SK-N-SH (cell line): ENCODE results near the gene F8. TPM values are rescaled to one million over a fixed set of nuclear protein-coding genes. Genes with fewer than 3 reads are reported as not detected.

Experiments
- CTCF ChIA-PET: fragments of 300-600, 350-600 bp; formaldehyde crosslinking; extraction: SDS; loops from one replicate; lab custom pipeline; 2021; lab: Yijun Ruan, JAX
- POLR2A ChIA-PET: fragments of 350-600 bp; sonication (Branson Sonifier 250); formaldehyde crosslinking; extraction: SDS; loops from one replicate; lab custom pipeline; 2020; ENCODE audit warnings: antibody characterized with exemption, inconsistent platforms; lab: Yijun Ruan, JAX
- DNase-seq: peaks from one replicate; pipeline ENCODE4 v3.0.0; 2012
- H2AFZ ChIP-seq: fragments of 200-600 bp; sonication (generic); 2 replicates; pipeline ENCODE4 v1.8.1; 2016; ENCODE audit warnings: antibody characterized with exemption, mild to moderate bottlenecking, low read depth
- H3F3A ChIP-seq: fragments of 200-600 bp; sonication (generic); replicated peaks from 2 replicates; pipeline ENCODE3; 2016; ENCODE audit warnings: antibody characterized with exemption, mild to moderate bottlenecking; ENCODE audit not compliant: insufficient read depth
- H3K27ac ChIP-seq, 2 experiments: fragments of 200-500 bp in 1 of 2; fragments of 200-600 bp in 1 of 2; sonication (Bioruptor generic) in 1 of 2; sonication (generic), shearing (Covaris generic) in 1 of 2; 2 replicates each; pipeline versions ENCODE4 v1.5.1 to v1.6.1; 2014 to 2016; ENCODE audit warnings: low read depth in 2 of 2, inconsistent platforms in 1 of 2, low read length in 1 of 2, mild to moderate bottlenecking in 1 of 2, mixed read lengths in 1 of 2
- H3K27me3 ChIP-seq: fragments of 200-600 bp; sonication (generic), shearing (Covaris generic); 2 replicates; pipeline ENCODE4 v1.6.1; 2016; ENCODE audit warnings: mixed run types; ENCODE audit not compliant: insufficient read depth
- H3K36me3 ChIP-seq, 2 experiments: fragments of 200-500 bp in 1 of 2; fragments of 200-600 bp in 1 of 2; sonication (Bioruptor generic) in 1 of 2; sonication (generic) in 1 of 2; replicated peaks in 1 of 2; 2 replicates each; pipeline versions ENCODE3 to v1.5.1; 2014 to 2016; ENCODE audit warnings: low read length in 1 of 2, mild to moderate bottlenecking in 1 of 2; ENCODE audit not compliant: insufficient read depth in 2 of 2, control insufficient read depth in 1 of 2
- H3K4me1 ChIP-seq, 2 experiments: fragments of 200-500 bp in 1 of 2; fragments of 200-600 bp in 1 of 2; sonication (Bioruptor generic) in 1 of 2; sonication (generic), shearing (Covaris generic) in 1 of 2; 2 replicates each; pipeline versions ENCODE4 v1.5.1 to v1.6.1; 2014 to 2016; ENCODE audit warnings: low read depth in 1 of 2, low read length in 1 of 2, mixed run types in 1 of 2; ENCODE audit not compliant: insufficient read depth in 2 of 2, control insufficient read depth in 1 of 2
- H3K4me2 ChIP-seq: fragments of 200-600 bp; sonication (generic), shearing (Covaris generic); 2 replicates; pipeline ENCODE4 v1.6.1; 2017; ENCODE audit warnings: mixed run types
- H3K4me3 ChIP-seq, 2 experiments: fragments of 200-500 bp in 1 of 2; fragments of 200-600 bp in 1 of 2; sonication (Bioruptor generic) in 1 of 2; sonication (generic), shearing (Covaris generic) in 1 of 2; 2 replicates each; pipeline versions ENCODE4 v1.5.1 to v1.8.1; 2014 to 2016; ENCODE audit warnings: low read depth in 2 of 2, inconsistent platforms in 1 of 2, low read length in 1 of 2, mild to moderate bottlenecking in 1 of 2, mixed read lengths in 1 of 2, moderate library complexity in 1 of 2
- H3K79me2 ChIP-seq: fragments of 200-600 bp; sonication (generic); 2 replicates; pipeline ENCODE4 v1.8.1; 2017; ENCODE audit warnings: mild to moderate bottlenecking; ENCODE audit not compliant: insufficient read depth
- H3K9ac ChIP-seq: fragments of 200-600 bp; sonication (generic); 2 replicates; pipeline ENCODE4 v1.6.1; 2017; ENCODE audit warnings: mixed run types
- H3K9me2 ChIP-seq: fragments of 200-600 bp; sonication (generic); 2 replicates; pipeline ENCODE4 v1.6.1; 2017; ENCODE audit warnings: mixed run types
- H3K9me3 ChIP-seq: fragments of 200-600 bp; sonication (generic); 2 replicates; pipeline ENCODE4 v1.6.1; 2017; ENCODE audit warnings: mixed run types, mild to moderate bottlenecking, moderate library complexity
- H4K20me1 ChIP-seq: fragments of 200-600 bp; sonication (generic); 2 replicates; pipeline ENCODE4 v1.6.1; 2017; ENCODE audit warnings: mild to moderate bottlenecking, mixed run types; ENCODE audit not compliant: insufficient read depth
- CHD2 ChIP-seq: fragments of 150-350 bp; IDR thresholded peaks from 2 replicates; pipeline ENCODE4 v1.6.1; 2018; ENCODE audit warnings: low read length; ENCODE audit not compliant: partially characterized antibody
- ELF1 ChIP-seq: IDR thresholded peaks from 2 replicates; pipeline ENCODE4 v1.4.0; 2012
- EP300 ChIP-seq, 2 experiments: IDR thresholded peaks; 2 replicates each; pipeline versions ENCODE4 v1.4.0 to v1.6.1; 2012; ENCODE audit warnings: borderline replicate concordance in 1 of 2, low read depth in 1 of 2, low read length in 1 of 2
- EZH2phosphoT487 ChIP-seq: fragments of 200-600 bp; sonication (generic); IDR thresholded peaks from 2 replicates; pipeline ENCODE4 v1.6.1; 2017; ENCODE audit warnings: low read depth, mixed run types, mild to moderate bottlenecking, antibody characterized with exemption, moderate library complexity, borderline replicate concordance
- GABPA ChIP-seq: IDR thresholded peaks from 2 replicates; pipeline ENCODE4 v1.4.0; 2012; ENCODE audit warnings: low read depth, mild to moderate bottlenecking
- IRF3 ChIP-seq: fragments of 150-350 bp; IDR thresholded peaks from 2 replicates; pipeline ENCODE4 v1.6.1; 2016; ENCODE audit warnings: mild to moderate bottlenecking, low read depth, low read length
- JUND ChIP-seq: IDR thresholded peaks from 2 replicates; pipeline ENCODE4 v1.4.0; 2012
- POLR2AphosphoS5 ChIP-seq: IDR thresholded peaks from 2 replicates; pipeline ENCODE4 v1.6.1; 2012; ENCODE audit warnings: low read depth, low read length
- RAD21 ChIP-seq: IDR thresholded peaks from 2 replicates; pipeline ENCODE4 v1.6.1; 2012; ENCODE audit warnings: mild to moderate bottlenecking, low read length
- REST ChIP-seq: IDR thresholded peaks from 2 replicates; pipeline ENCODE4 v1.6.1; 2012; ENCODE audit warnings: mild to moderate bottlenecking, low read depth, low read length, moderate library complexity
- RXRA ChIP-seq: IDR thresholded peaks from 2 replicates; pipeline ENCODE4 v1.4.0; 2012; ENCODE audit warnings: low read depth, mild to moderate bottlenecking, borderline replicate concordance
- SIN3A ChIP-seq: IDR thresholded peaks from 2 replicates; pipeline ENCODE4 v1.6.1; 2012; ENCODE audit warnings: low read depth, mild to moderate bottlenecking, low read length, moderate library complexity, borderline replicate concordance
- TAF1 ChIP-seq: IDR thresholded peaks from 2 replicates; pipeline ENCODE4 v1.6.1; 2012; ENCODE audit warnings: low read depth, mild to moderate bottlenecking, low read length, moderate library complexity, borderline replicate concordance
- TCF12 ChIP-seq: IDR thresholded peaks from 2 replicates; pipeline ENCODE4 v1.4.0; 2012
- USF1 ChIP-seq: IDR thresholded peaks from 2 replicates; pipeline ENCODE4 v1.4.0; 2012; ENCODE audit warnings: low read depth, borderline replicate concordance
- USF2 ChIP-seq: fragments of 150-350 bp; IDR thresholded peaks from 2 replicates; pipeline ENCODE4 v1.6.1; 2017; ENCODE audit warnings: antibody characterized with exemption, low read length, low read depth, borderline replicate concordance
- YY1 ChIP-seq: IDR thresholded peaks from 2 replicates; pipeline ENCODE4 v1.4.0; 2012; ENCODE audit warnings: low read depth, mild to moderate bottlenecking
- WGBS: methylation state at CpG from one replicate; pipeline ENCODE4 v1.1.6; 2017; ENCODE audit warnings: low lambda C conversion rate; 5-methylcytosine and 5-hydroxymethylcytosine counted together
- polyA plus RNA-seq, 3 experiments: library from polyadenylated mRNA; depleted of rRNA; stranded (reverse); fragments of >200 nt; gene quantifications; 2 replicates each; pipeline ENCODE4 v1.2.3, GENCODE V29; 2012
- TF ChIP-seq, protein P1 (sequence below): IDR thresholded peaks from 2 replicates; pipeline ENCODE4; 2012

The F8 gene
- polyA plus RNA-seq (2012; rRNA removed) = 2.5 and 4.2 TPM in 2 replicates
- polyA plus RNA-seq (2012; cell fraction: cytosol; rRNA removed) = 4.2 TPM in 2 replicates
- polyA plus RNA-seq (2012; cell fraction: nucleus; rRNA removed) = 0.80 and 1.7 TPM in 2 replicates

DNA sequence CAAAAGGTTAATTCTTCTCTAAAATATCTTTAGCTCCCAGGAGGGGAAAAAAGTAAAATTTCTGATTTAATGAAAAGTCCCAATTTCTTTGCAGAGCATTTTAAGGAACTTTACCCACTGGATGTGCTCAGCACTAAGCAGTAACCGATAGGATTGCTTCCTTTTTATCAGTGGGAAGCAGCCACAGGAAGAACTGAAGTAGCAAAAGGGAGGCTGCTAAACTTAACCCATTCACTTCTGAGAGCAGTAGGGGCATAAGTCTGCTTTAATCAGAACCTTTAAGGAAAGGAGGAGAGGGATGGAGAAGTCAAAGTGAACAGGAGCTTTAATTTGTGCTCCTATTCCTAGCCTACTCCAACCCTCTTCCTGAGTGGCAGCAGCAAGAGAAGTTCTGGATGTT is at the start of gene F8:
Gene F8 (minus strand): TSS at position 139 of the 400 bp plus-strand sequence. CDS start 171 bp downstream, outside the sequence.
- Histone ChIP-seq H3K27me3 (no peaks in the 10 kb centered on the region), H2AFZ (no peak within 1 kb of the TSS), H3K4me2 (no peak within 1 kb of the TSS), H3K9ac (no peak within 1 kb of the TSS), H3F3A (peaks cover 4% of the 10 kb centered on the region), H3K4me1 (no peaks in the 10 kb centered on the region), H3K9me2 (no peaks in the 10 kb centered on the region), H3K36me3 (no peaks in the 10 kb centered on the region), H3K4me3 (no peak within 1 kb of the TSS), H3K9me3 (no peaks in the 10 kb centered on the region), H3K79me2 (no peaks in the 10 kb centered on the region; the same call in 1 of the 2 replicates), H4K20me1 (no peaks in the 10 kb centered on the region), H3K27ac (no peak within 1 kb of the TSS)
- POLR2A ChIA-PET = no interaction called here
- DNase-seq = no peak
- CTCF ChIA-PET = no interaction called here
- 29% methylated on average over 1 of the region's 1 CpG for WGBS
- TF ChIP-seq EP300 (IDR thresholded peaks at IDR 0.05; ENCODE audit: borderline replicate concordance in 1 of 2, low read depth in 1 of 2, low read length in 1 of 2) (no peak), ELF1 (no peak), GABPA (no peak)

DNA sequence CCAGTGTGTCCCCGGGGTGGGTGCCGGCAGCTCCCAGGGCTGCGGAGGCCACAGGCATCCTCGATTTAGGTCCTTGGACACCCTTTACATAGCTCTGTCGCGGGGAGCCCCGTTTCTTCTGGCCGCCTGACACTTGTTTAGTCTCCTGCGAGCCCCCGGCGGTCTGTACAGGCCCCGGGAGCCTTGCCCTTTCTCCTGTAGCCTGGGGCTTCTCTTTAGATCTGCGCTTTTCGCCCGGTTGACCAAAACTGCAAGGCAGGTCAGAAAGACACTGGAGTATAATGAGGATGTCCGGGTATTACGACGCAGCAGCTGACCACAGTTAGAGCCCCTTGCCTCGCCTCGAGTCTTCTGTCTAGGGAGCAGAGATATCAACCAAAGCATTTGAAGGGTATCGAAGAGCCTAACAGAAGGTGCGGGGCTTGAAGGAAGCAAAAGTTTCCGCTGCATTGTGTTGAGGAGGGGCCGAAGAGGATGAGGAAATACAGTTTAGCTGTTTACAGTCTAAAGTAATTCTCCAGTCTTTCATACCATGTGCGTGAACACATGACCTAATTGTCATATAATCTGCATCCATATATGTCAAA is 49.3 kb upstream of the F8 start:
- no peaks in the 10 kb centered on the region for H3K9me3 ChIP-seq
- peak overlapping the region; percentile 55 to 72 for H3K4me3 ChIP-seq
- CTCF ChIA-PET = interaction anchor here (1.4 kb wide), 1 partner anchor 15 kb away, joined by 5 read pairs; no protein-coding TSS in a partner anchor
- POLR2A ChIA-PET = no interaction called here
- peak overlapping the region; percentile 60 to 76; a peak in 3 of 4 replicates for H3K27ac ChIP-seq
- H4K20me1 ChIP-seq = no peaks in the 10 kb centered on the region
- no peaks in the 10 kb centered on the region; a peak in 2 of 4 replicates for H3K4me1 ChIP-seq
- no peak for DNase-seq
- TF ChIP-seq RAD21 (no peak), YY1 (no peak; the same call in 1 of the 2 replicates), GABPA (no peak), TAF1 (no peak), ELF1 (no peak), RXRA (no peak), POLR2AphosphoS5 (no peak), EZH2phosphoT487 (no peak), REST (no peak), IRF3 (no peak), USF2 (no peak), SIN3A (no peak), TCF12 (no peak), CHD2 (no peak), JUND (no peak), EP300 (IDR thresholded peaks at IDR 0.05; ENCODE audit: borderline replicate concordance in 1 of 2, low read depth in 1 of 2, low read length in 1 of 2) (no peak), USF1 (no peak)
- TF ChIP-seq, protein P1, sequence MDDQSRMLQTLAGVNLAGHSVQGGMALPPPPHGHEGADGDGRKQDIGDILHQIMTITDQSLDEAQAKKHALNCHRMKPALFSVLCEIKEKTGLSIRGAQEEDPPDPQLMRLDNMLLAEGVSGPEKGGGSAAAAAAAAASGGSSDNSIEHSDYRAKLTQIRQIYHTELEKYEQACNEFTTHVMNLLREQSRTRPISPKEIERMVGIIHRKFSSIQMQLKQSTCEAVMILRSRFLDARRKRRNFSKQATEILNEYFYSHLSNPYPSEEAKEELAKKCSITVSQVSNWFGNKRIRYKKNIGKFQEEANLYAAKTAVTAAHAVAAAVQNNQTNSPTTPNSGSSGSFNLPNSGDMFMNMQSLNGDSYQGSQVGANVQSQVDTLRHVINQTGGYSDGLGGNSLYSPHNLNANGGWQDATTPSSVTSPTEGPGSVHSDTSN = no peak
- peaks cover 0 to 10% of the 10 kb centered on the region in 2 experiments for H3K36me3 ChIP-seq
- H3K27me3 ChIP-seq = no peaks in the 10 kb centered on the region
- peak overlapping the region; percentile 56; the same call in 1 of the 2 replicates for H2AFZ ChIP-seq
- H3K79me2 ChIP-seq = peaks cover 42% of the 10 kb centered on the region
- no peaks in the 10 kb centered on the region for H3K9me2 ChIP-seq
- H3F3A ChIP-seq = peaks cover 5% of the 10 kb centered on the region
- 6% methylated on average over 25 of the region's 25 CpGs for WGBS
- H3K4me2 ChIP-seq = peak overlapping the region; percentile 60
- H3K9ac ChIP-seq = peak overlapping the region; percentile 65
